GM21447 (cell line): Measurements from ENCODE around the gene CXCR6.
"Not testable (repeated sequence)": the region's sequence is repeated elsewhere in the genome, so short reads cannot be mapped to it uniquely, and the experiment has no call there.

ENCODE experiments used
- ATAC-seq: cut with Tn5 transposase; IDR thresholded peaks from one replicate; pipeline ENCODE4 v1.9.1; 2021; ENCODE audit not compliant: unreplicated experiment

The CXCR6 gene

GRCh38 chr3:45986303-45986982 lies 43.2 kb downstream of the CXCR6 start:
- ATAC-seq = no peak

- no peak for ATAC-seq
Measured at GRCh38 chr3:45987368-45988291, 44.4 kb downstream of the CXCR6 start.

- no peak for ATAC-seq
Measured at GRCh38 chr3:45988362-45988761, 45.1 kb downstream of the CXCR6 start.

GRCh38 chr3:45988804-45989203 lies 45.5 kb downstream of the CXCR6 start:
- no peak for ATAC-seq

GRCh38 chr3:45990181-45990580 lies 46.9 kb downstream of the CXCR6 start:
- no peak for ATAC-seq

- ATAC-seq = no peak
Measured at GRCh38 chr3:45991341-45991740, 48.1 kb downstream of the CXCR6 start.

GRCh38 chr3:45992133-45992729 lies 49.0 kb downstream of the CXCR6 start:
- ATAC-seq = no peak

GRCh38 chr3:45992821-45993221 lies 49.6 kb downstream of the CXCR6 start:
- no peak for ATAC-seq

GRCh38 chr3:45993421-45994027 lies 50.3 kb downstream of the CXCR6 start:
- no peak for ATAC-seq

GRCh38 chr3:45994419-45995235 lies 51.4 kb downstream of the CXCR6 start:
- ATAC-seq = peak; percentile 27

- peak; percentile 92 for ATAC-seq
Measured at GRCh38 chr3:45995236-45996192, 52.2 kb downstream of the CXCR6 start, which contains the start of gene FYCO1. FYCO1 (minus strand) TSS chr3:45995824; CDS start chr3:45984910, 10,914 bp downstream.

- ATAC-seq = not testable (repeated sequence)
Measured at GRCh38 chr3:45997499-45997898, 54.2 kb downstream of the CXCR6 start.

GRCh38 chr3:45997942-45998341 lies 54.7 kb downstream of the CXCR6 start:
- ATAC-seq = no peak
